ENCODE data around the gene MYT1.

- TF ChIP-seq, protein P1, sequence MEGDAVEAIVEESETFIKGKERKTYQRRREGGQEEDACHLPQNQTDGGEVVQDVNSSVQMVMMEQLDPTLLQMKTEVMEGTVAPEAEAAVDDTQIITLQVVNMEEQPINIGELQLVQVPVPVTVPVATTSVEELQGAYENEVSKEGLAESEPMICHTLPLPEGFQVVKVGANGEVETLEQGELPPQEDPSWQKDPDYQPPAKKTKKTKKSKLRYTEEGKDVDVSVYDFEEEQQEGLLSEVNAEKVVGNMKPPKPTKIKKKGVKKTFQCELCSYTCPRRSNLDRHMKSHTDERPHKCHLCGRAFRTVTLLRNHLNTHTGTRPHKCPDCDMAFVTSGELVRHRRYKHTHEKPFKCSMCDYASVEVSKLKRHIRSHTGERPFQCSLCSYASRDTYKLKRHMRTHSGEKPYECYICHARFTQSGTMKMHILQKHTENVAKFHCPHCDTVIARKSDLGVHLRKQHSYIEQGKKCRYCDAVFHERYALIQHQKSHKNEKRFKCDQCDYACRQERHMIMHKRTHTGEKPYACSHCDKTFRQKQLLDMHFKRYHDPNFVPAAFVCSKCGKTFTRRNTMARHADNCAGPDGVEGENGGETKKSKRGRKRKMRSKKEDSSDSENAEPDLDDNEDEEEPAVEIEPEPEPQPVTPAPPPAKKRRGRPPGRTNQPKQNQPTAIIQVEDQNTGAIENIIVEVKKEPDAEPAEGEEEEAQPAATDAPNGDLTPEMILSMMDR (IDR thresholded peaks at IDR 0.05): no peak
- TF ChIP-seq POLR2AphosphoS5 (IDR thresholded peaks at IDR 0.05) (no peak), POLR2A (IDR thresholded peaks at IDR 0.05) (no peak), EP300 (IDR thresholded peaks at IDR 0.05) (no peak)
Observed at GRCh38 chr20:64139199-64140060, 24.8 kb upstream of the MYT1 start.
